NCI-H69 (cell line): Measurements from ENCODE around the gene NEO1.

Source experiments
- DNase-seq: peaks from one replicate; lab custom pipeline; 2025; lab: John Stamatoyannopoulos, UW

Gene NEO1

DNA sequence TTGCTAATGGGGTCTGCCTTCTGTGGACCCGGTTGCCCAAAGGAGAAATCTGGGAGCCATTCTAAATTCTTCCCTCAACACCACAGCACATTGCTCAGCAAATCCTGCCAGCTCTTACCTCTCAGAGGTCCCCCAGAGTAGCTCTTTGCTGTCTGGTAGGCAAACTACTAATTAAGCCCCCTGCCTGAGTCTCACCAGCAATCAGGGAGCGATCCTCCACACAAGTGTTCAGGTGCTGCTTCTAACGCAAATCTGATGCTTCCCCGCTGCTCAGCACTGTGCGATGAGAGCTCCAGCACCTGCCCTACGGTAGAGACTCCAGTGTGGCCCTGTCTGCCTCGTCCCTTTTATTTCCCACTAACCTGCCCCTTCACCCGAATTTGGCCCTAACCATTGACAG, 256.0 kb downstream of the NEO1 start:
- peak; percentile 6 for DNase-seq

DNA sequence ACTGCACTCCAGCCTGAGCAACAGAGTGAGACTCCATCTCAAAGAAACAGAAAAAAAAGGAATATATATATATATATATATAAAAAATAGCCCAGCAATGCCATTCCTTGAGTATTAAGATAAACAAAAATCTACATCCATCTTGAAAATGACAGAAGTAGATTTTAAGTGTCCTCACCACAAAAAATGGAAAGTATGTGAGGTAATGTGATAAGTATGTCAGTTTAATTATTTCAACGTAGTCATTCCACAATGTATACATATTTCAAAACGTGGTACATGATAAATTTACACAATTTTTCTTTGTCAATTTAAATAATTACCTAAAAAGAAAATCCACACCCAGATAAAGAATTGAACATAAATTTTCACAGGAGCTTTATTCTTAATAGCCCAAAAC, 261.6 kb downstream of the NEO1 start:
- no peak for DNase-seq

DNA sequence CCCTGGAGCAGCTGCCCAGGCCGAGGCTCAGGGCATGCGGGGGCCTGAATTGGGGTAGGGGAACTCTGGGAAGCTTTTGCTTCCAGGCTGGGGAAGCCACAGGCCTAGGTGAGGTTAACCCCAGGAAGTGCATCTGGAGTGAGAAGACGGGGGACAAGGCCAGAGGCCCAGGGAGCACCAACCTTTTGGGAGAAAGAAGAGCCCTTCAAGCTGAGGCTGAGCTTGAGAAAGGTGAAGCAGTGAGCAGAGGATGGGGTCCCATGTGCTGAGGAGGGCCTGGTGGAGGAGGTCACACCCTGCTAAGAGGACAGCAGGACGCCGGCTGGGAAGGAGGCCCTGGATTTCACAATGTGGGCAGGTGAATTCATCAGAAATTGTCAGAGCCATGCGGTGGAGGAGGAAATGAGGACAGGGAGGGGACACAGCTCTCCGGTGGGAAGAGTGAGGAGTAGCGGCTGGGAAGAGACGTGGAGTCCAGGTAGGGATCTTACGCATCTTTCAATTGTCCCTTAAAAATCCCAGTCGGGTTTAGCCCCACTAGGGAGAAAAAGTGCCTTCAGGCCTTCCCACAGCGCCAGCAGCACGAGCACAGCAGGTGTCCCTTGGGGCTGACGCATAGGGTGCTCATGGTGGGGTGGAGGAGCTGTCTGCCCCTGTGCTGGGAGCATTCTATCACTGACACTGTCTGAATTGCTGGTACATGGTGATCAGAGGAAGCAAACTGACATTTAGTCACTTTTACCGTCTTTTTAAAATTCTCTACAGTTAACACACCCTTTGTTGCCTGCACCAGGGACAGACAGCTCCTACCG, 265.6 kb downstream of the NEO1 start:
- peak; percentile 6 for DNase-seq

DNA sequence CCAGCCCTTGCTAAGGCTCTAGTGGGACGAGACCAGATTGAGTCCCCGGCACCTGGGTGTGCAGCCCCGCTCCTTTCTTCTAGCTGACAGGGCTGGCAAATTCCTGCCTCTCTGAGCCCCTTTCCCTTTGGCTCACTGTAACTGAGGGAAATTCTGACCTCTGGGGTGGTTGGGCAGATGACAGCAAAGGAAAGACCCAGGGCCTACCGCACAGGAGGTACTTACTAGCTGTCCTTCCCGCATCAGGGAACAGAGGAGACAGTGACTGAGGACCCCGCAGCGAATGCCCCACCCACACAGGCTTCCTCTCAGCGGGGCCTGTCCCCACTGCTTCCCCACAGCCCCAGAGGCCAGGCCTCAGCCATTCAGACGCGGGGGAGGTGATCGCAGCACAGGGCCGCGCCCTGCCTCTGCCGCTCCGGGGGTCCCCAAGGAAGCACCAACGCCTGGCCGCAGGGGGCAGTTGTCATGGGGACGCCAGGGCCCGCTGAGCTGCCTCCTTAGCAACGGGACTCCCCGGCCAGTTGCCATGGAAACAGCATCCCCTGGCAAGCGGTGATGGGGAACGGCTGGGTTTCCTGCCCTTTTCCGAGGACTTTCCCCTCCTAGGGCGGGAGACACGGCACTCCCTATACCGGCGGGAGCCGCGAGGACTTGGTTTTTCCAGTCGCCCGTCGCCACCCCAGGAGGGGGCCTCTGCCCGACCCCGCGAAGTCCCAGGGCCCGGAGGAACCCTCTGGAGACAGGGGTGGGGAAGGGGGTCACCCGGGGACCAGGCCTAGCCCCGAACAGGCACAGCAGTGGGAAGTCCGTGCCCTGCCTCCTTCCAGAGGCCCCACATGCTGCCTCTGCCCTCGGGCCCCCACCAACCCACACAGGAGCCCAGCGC, 266.4 kb downstream of the NEO1 start:
- peak; percentile 75 for DNase-seq

DNA sequence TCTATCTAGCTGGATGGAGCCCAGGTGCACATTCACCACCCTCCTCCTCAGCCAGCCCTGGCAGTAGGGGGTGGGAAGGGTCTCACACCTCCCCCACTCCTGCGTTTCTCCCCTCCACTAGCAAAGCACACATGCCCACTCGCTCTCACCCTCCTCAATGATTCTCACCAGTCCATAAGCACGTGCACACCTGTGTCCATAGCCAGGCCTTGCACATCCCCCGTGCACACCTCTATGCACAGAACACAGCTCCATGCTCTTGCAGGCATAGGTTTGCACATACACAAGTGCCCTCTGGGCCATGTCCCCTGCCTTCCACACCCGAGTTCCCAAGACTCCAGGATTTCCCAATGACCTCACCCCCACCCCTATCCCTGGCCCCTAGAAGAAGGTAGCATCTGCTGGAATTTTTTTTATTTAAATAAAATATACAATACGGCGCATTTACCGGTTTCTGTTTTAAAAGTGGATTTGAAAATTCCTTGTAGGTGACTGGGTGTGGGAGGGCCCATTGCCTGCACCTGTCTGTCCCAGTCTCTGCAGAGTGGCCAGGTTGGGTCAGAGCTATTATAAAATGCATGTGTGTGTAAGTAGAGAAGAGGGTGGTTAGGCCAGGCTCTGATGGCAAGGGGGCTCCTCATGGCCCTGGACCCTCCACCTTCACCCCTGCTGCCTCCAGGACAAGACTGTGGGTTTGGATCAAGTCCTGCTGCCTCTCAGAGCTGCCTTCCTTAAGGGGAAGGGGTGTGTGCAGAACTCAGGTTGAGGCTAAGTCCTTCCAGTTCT, 267.4 kb downstream of the NEO1 start:
- no peak for DNase-seq

DNA sequence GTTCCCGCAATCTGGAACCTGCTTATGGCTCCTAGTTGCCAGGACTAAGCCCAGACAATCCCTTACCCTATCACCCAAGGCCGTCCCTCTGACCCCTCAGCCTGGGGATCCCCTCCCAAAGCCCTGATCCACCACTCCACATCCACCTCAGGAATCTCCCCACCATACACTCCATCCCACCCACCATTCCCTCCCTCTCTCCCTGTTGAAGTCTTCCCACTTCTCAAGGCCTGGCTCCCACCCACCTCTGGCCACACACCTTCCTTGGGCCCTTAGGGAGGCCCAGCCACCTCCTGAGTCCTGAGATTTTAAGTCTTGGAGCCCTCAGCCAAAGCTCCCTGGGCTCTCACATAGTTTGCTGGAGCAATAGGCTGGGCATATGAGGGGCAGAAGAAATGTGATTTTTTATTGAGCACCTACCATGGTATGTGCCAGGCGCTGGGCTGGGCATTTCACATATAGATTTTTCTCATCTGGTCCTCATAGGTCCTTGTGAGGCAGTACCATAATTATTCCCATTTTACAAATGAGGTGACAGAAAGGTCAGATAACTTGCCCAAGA, 268.4 kb downstream of the NEO1 start:
- DNase-seq = no peak

DNA sequence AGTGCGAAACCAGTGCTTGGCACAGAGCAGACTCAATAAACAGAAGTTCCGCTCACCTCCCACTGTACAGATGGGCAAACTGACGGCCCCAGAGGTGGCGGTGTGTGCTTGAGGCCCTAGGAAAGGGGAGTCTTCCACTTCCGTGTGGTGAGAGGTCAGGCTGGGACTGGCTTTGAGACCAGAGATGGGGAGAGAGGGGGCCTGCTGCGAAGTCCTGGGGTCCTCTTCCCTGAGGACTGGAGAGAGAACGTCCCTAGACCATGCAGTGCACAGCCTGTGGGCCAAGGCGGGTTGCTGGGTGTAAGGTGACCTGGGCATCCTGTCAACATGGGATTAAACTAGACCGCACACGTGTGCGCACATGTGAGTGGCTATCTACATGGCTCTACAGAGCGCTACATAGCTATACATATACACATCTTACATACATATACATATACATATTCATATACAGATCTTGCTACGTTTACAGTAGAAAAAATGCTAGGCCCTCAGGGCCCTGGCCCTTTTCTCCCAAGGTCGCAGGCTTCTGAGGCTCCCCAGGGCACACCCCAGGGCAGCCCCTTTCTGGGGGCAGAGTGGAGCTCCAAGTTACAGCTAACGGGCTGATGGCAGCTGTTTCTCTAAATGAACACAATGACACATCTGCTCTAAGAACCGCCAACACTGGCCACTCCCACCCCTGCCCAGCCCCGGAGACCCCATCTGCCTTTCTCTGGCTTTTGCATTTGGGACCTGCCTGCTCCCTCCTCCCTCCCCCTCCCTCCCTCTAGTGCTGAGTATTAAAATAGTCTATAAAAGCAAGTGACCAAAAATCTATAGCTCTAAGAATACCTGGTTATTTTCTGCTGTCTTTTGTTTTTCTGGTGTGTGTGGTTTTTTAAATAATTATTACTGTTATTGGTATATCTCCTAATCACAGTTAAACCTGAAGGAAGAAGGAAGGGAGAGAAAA, 269.5 kb downstream of the NEO1 start:
- DNase-seq = peak; percentile 41

DNA sequence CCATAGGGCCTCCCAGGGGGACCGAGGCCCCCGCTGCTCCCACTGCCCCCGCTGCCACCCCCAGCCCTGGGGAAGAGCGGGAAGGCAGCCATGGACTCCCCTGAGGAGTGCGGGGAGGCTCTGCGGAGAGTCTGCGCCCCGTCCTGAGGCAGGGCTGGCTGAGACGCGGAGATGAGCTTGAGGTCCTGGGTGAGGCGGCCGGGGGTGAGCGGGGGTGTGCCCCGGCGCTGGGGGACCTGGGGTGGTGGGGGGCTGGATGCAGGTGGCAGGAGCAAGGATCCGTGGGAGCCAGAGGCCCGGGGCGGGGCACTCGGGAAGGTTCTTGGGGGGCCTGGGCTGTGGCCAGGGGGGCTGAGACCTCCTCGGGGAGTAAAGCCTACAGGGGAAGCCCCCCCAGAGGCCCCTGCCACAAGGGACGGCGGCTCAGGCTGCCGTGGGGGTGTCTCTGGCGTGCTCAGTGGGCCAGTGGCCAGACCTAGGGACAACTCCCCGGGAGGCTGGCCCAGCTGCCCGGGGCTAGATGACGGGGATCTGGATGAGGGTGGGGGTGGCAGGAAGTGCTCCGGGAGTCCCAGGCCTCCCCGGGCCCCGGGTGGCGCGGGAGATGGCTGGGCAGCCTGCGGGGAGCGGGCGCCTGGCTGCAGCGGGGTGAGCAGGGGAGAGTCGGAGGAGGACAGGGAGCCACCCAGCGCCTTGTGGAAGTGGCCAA, 270.6 kb downstream of the NEO1 start:
- DNase-seq = no peak

DNA sequence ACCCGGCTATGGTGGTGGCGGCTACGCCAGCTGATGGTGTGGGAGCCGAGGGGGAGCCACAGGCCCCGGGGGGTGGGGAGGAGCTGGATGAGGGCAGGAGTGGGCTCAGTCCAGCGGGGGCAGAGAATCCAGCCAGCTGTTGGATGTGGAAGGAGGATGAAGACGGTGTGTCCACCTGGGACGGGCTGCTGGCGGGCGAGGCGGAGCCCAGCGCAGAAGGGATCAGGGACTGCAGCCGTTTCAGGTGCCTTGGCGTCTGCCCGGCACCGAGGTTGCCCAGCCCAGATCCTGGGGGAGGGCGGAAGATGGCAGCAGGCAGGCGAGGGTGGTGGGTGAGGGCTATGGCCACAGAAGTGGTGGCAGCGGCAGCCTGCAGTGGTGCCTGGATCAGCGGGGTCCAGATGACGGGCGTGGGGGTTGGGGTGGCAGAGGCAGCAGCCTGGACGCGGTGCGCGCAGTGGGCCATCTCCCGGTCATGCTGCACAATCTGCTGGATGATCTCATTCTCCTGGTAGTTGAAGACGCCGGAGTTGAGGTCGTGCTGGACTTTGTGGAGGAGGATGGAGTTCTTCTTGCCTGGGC, 271.2 kb downstream of the NEO1 start:
- DNase-seq = no peak

DNA sequence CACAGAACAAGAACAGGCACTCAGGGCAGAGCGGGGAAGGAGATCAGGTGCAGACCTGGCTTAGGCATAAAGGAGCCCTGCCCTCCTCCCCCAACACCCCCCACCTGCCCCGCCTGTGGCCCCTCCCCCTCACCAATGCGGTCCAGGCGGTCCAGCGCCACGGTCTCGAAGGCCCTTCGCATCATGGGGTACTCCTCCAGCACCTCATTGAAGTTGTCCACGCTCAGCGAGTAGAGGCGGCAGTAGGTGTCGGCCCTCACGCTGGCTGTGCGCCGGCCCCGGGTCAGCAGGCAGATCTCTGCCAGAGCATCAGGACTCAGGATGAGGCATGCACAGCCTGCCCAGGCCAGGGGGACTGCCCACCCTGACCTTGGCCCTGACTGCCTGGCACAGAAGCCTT, 271.7 kb downstream of the NEO1 start:
- no peak for DNase-seq

DNA sequence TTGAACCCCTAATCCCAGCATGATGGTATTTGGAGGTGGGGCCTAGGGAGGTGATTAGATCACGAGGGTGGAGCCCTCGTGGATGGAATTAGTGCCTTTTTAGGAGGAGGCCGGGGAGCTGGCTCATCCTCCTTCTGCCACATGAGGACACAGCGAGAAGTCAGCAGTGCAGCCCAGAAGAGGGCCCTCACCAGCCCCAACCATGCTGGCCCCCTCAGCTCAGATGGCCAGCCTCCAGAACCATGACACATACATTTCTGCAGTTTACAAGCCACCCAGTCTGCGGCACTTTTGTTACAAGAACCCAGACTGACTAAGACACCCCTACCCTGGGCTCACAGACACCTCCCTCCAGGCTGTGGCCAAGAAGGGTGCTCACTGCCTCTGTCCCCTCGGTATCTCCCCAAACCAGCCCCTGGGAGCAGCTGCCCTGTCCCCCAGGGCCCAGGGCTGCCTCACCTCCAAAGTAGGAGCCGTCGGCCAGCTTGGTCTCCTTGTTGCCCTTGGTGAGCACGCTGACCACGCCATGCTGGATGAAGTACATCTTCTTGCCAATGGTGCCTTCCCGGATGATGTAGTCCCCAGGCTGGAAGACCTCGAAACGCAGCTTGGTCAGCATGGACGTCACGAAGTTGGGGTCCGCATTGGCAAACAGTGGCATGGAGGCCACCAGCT, 272.4 kb downstream of the NEO1 start:
- no peak for DNase-seq

DNA sequence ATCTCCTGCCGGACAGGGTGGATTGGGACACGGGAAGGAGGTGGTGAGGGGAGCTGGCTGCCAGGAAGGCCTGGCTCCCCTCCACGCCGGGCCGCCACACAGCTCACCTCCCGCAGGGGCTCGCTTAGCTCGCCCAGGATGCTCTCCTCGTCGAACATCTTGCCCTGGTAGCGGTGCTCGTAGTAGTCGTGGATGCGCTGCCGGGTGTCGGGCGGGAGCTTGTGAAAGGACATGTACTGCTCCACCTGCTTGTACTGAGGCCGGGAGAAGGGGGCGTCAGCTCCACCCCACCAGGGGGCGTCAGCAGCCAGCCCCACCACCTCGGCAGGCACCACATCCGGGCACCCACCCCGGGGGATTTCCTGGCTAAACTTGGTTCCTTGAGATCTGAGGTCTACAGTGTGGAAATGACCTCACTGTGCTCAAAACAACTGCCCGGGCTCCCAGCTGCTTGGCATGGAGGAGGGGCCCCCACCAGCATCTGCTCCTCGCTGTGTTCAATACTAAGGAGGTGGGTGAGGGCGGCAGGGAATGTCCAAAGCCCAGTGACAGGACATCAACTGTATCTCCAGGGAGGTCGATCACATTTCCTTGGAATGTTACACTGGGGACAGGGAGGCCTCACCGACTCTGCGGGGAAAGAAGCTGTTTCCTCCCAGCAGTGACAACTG, 273.1 kb downstream of the NEO1 start:
- DNase-seq = peak; percentile 9

DNA sequence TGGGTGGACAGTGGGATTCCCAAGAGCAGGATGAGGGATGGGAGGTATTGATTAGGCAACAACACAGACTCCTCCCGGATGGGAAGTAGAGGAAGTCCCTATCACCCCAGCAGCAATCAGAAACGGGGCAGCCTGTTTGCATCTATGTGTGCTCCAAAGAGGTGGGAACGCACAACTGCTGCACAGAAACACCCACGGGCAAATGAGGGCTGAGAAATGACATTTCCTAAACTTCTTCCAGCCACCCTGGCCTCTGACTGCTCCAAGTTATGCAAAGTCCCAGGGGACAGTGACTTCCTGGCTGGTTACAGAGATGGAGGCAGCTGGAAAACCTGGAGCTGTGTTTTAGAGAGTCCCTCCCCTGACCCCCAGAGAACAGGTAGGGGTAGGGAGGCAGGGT, 273.9 kb downstream of the NEO1 start:
- peak; percentile 6 for DNase-seq

DNA sequence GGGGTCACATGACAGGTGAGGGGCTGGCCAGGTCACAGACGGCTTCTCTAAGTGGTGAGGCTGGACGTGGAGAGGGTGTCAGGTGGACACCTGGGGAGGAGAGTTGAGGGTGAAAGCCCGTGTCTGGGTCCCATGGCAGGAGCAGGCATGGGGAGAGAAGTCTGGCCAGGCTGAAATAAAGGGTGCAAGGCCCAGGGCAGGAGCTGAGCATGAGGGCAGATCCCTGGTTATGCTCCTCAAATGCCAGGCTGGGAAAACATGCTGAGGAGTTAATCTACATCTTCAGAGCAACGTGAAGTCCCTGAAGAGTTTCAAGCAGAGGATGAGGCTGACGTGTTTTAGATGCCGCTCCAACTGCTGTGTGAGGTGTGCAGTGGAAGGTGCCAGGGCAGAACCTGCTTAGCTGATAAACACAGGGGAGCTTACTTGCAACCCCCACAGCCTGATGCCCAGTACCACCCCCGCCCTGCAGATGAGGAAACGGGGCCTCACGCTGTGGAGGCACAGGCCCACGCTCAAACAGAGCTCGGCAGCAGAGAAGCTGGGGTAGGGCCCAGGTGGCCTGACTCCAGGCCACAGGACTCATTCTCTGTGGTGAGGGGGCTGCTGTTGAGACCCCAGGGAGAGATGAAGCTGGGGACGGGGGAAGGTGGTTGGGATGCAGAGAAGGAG, 276.0 kb downstream of the NEO1 start:
- DNase-seq = no peak

DNA sequence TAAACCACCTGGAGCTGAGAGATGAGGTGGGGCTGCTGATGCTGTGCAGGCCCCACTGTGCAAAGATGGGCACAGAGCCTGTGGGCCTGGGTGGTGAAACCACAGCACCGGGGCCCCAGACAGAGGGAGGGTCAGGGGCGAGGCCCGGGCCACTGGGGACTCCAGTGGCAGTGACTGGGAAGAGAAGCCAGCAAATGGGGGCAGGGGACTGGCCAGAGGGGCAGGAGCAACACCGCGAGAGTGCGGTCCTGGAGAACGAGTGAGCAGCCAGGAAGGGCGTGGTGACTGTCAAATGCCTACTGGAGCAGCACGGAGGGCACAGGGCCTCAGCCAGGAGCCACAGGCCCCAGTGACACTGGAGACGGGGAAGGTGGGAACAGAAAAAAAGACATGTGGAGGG, 276.7 kb downstream of the NEO1 start:
- no peak for DNase-seq

DNA sequence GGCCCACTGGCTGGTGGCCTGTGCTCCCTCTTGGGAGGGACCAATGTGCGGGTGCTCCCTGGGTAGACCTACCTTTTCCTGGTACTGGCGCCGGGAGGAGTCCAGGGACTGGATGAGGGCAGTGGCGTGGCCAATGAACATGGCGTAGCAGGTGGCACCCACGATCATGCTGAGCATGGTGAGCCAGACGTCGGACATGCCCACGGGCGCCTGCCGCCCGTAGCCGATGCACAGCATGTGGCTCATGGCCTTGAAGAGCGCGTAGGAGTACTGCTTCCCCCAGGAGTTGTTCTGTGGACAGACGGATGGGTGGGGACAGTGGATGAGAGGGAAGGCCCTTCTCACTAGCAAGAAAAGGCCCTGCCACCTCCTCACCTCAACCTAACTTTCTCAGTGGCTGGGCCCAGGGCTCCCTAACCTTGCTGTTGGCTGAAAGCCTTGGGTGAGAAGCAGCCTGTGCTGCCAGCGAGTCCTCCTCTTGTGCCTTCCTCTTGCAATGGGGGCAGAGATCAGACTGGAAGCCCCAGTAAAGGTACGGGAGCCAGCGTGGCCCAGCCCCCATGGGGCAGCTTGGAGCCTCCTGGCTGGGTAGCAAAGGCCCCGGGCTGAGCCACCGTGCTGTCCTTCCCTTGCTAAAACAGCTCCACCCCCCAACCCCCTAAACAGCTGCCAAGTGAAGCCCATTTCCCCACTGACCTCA, 277.4 kb downstream of the NEO1 start:
- DNase-seq = no peak

DNA sequence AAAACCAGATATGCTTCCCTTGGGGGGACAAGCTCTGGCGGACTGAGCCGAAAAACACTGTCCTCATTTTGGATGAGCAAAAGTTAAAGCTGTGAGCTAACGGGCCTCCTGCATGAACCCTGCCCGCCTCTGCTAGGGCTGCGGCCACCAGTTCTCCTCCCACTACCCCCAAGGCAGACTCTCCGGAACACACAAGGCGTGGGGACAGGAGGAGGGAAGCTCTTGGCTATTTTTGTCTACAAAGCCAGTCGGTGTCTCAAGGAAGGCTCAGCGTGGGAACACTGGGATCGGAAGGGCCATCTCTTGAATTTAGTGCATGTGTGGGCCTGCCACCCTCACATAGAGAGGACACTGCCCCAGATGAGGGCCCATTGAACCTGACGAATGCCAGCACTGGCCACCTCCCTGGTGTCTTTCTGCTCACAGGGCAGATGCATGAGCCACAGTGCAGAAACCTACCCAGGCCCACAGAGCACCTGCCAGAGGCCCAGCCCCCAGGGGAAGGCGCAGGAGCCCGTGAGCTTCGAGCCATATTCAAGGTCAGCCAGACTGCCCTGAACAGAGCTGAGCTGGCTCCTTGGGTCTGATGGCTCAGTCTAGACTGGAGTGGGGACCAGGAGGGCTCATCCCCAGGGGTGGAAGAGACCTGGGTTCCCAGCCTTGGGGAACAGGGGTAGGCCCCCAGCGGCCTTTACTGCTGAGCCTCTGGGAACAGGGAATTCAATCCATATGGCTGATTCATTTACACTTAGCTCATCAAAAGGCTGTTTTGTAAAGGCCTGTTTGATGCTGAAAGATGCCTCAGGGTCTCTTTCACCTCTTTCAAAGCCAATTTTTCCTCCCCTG, 278.2 kb downstream of the NEO1 start:
- DNase-seq = peak; percentile 33
